T-helper 2 cell treated with Interferon-gamma antibody and Interleukin-4, amounts not matched to agents 5 μg/mL and 100 μg/mL, for 36 hours (primary cell): ENCODE data around the gene ARHGEF7.
"Not testable (repeated sequence)": the region's sequence is repeated elsewhere in the genome, so short reads cannot be mapped to it uniquely, and the experiment has no call there.

Experiments
- DNase-seq: peaks from one replicate; pipeline ENCODE4 v3.0.0; 2021; ENCODE audit warnings: low spot score
- H3K27ac Mint-ChIP-seq: one replicate; pipeline ENCODE4 v1.8.0; 2021; ENCODE audit warnings: mild to moderate bottlenecking, mixed read lengths
- H3K27me3 Mint-ChIP-seq: one replicate; pipeline ENCODE4 v1.8.0; 2021; ENCODE audit warnings: low read depth, mixed read lengths
- H3K36me3 Mint-ChIP-seq: one replicate; pipeline ENCODE4 v1.8.0; 2021; ENCODE audit warnings: low read depth, mixed read lengths
- H3K4me1 Mint-ChIP-seq: one replicate; pipeline ENCODE4 v1.8.0; 2021; ENCODE audit warnings: low read depth, mixed read lengths
- H3K4me3 Mint-ChIP-seq: one replicate; pipeline ENCODE4 v1.8.0; 2022; ENCODE audit warnings: mild to moderate bottlenecking, moderate library complexity, mixed read lengths
- H3K9me3 Mint-ChIP-seq: one replicate; pipeline ENCODE4 v1.8.0; 2021; ENCODE audit warnings: mixed read lengths

The ARHGEF7 gene

DNA sequence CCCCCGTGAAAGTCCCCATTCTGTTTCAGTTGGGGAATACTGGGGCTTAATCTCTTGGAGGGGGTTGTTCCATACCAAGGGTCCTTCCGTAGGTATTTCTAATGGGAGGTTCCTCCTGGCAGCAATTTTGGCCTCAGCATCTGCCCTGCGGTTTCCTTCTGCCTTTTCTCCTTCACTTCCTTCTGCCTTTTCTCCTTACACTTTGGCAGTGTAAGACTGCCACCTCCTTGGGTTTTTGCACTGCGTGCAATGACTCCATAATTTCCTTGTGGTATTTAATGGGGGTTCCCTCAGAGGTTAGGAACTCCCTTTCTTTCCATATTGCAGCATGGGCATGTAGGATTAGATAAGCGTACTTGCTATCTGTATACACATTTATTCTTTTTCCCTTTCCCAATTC lies 78.1 kb downstream of the ARHGEF7 start:
- not testable (repeated sequence) for H3K4me3 Mint-ChIP-seq, H3K27me3 Mint-ChIP-seq, H3K27ac Mint-ChIP-seq, H3K9me3 Mint-ChIP-seq, DNase-seq
- Mint-ChIP-seq H3K4me1 (peaks cover 48% of the 10 kb centered on the region), H3K36me3 (peaks cover 51% of the 10 kb centered on the region)

DNA sequence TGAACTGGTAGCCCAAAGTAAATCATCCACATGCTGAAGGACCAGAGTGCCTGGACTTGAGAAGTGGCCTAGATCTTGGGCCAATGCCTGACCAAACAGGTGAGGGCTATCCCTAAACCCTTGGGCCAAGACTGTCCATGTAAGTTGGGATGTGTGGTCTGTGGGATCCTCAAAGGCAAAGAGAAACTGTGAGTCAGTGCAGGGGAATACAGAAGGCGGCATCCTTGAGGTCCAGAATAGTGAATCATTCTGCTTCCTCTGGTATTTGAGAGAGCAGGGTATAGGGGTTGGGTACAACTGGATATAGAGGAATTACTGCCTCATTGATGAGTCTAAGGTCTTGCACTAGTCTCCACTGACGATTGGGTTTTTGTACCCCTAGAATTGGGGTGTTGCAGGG lies 79.5 kb downstream of the ARHGEF7 start:
- H3K9me3 Mint-ChIP-seq, H3K4me3 Mint-ChIP-seq, H3K27me3 Mint-ChIP-seq, DNase-seq, H3K27ac Mint-ChIP-seq: not testable (repeated sequence)
- Mint-ChIP-seq H3K36me3 (peaks cover 58% of the 10 kb centered on the region), H3K4me1 (peaks cover 38% of the 10 kb centered on the region)

DNA sequence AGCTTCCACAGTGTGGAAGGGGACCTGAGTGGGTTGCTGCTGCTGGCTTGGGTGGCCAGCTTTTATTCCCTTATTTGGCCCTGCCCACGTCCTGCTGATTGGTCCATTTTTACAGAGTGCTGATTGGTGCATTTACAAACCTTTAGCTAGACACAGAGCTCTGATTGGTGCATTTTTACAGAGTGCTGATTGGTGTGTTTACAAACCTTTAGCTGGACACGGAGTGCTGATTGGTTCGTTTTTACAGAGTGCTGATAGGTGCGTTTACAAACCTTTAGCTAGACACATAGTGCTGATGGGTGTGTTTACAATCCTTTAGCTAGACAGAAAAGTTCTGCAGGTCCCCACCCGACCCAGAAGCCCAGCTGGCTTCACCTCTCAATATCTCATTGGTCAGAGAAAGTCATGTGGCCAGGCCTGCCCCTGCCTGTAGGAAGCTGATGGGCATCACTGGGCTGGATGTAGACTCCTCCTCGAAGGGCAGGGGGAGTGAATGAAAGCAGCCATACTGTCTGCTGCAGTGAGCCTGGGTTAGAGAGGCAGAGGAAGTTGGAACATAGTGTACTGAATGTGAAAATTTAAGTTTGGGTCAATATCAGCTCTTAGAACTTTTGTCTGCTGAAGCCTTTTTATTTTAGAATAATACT lies 83.7 kb downstream of the ARHGEF7 start:
- not testable (repeated sequence) for H3K4me3 Mint-ChIP-seq, DNase-seq, H3K9me3 Mint-ChIP-seq, H3K27me3 Mint-ChIP-seq, H3K27ac Mint-ChIP-seq
- H3K36me3 Mint-ChIP-seq = peaks cover 36% of the 10 kb centered on the region
- peaks cover 48% of the 10 kb centered on the region for H3K4me1 Mint-ChIP-seq

DNA sequence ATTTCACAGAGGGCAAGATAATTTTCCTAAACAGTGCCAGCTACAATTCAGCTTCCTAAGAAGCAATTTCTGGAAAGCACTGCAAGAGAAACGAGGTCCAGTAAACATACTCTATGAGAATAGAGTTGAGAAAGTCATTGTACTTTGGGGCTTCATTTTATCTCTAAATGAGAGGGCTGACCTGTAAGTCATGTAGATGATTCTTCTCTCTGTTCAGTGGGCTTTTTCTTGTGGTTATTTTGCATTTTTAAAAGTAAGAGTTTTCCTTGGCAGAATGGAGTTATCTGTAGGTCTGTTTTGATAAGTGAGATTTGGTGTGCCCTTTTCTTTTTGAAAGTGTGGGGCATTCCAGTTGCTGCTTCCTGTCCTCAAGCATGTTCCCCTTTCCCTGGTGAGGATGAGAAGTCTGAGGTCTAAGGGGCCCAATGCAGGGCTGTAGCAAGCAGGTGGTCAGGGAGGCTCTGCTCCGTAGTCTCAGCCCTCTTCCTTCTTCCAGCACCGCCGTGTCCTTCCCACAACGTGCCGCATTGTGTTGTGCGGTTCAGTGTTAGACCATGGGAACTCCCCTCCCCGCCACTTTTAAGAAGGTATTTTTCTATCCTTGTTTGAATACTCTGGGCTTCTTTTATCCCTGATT lies 86.3 kb downstream of the ARHGEF7 start:
- Mint-ChIP-seq H3K4me3 (peak overlapping the region; percentile 28), H3K27me3 (no peaks in the 10 kb centered on the region), H3K27ac (no peak overlapping the region), H3K36me3 (peaks cover 34% of the 10 kb centered on the region), H3K9me3 (no peaks in the 10 kb centered on the region), H3K4me1 (peaks cover 46% of the 10 kb centered on the region)
- no peak for DNase-seq

DNA sequence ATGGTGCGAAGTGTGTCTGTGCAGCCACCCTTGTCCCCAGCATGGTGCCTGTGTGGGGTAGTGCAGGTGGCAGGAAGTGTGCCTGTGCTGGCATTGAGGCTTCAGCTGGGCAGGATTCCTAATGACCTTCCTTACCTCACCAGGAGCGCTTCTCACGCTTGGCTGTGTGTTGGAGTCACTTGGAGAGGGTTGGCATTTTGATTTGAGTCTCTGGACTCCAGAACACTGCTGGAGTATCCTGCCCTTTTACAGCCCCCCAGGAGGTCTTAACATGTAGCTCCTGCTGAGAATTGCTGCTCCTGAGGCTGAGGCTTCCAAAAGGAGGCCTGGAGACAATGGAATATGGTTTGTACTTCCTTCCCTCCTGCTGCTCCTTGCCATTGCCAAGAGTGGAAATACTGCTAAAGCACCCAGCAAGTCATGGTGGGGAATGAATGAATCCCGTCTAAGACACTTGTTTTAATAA lies 87.1 kb downstream of the ARHGEF7 start:
- Mint-ChIP-seq H3K4me1 (peaks cover 44% of the 10 kb centered on the region), H3K36me3 (peaks cover 28% of the 10 kb centered on the region), H3K9me3 (no peaks in the 10 kb centered on the region), H3K27ac (no peak overlapping the region), H3K4me3 (peak overlapping the region; percentile 35), H3K27me3 (no peaks in the 10 kb centered on the region)
- DNase-seq = no peak

DNA sequence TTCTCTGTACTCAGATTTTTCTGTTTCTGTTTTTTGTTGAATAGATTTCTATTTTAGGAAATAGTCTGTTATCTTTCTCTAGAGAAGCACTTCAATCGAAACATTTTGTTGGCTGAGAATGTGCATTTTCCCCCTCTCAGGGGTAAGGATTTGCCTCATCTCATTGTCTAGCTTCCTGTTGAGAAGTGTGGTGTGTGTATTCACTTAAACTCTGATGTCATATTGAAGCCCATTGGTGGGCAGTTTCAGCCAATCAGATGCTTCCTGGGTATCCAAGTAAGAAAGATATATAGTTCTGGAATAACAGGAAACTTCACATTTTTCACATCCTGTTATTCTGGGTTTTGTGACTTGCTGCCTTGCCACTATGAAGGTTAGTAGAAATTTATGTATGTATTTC lies 87.6 kb downstream of the ARHGEF7 start:
- no peak for DNase-seq
- H3K36me3 Mint-ChIP-seq = peaks cover 26% of the 10 kb centered on the region

DNA sequence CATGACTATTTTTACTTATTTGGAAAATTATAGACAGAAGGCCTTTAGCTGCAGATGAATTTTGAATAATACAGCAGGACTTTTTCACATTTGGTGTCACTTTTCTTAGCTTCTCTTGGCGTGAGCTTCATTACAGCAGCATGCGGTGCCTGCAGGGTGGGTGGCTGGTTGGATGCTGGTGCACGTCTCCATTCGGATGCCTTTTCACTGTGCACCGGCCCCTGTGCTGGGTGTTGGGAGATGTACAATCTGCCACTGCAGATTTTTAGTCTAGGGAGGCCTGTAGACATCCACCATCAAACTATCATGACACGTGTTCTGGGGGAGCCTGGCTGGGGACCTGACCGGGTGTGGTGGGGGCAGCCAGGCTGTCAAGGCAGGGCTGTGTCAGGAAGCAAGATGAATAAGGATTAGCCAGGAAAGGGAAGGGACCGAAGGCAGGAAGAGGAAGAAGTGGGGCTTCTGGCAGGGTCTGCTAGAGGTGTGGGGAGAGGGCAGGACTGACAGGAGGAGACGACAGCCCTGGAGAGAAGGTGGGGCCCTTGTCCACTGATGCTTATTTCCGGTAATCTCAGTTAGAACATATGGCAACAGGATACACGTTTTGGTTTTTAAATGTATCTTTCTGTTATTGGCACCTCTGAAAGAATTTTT lies 88.8 kb downstream of the ARHGEF7 start:
- Mint-ChIP-seq H3K9me3 (no peaks in the 10 kb centered on the region), H3K27me3 (no peaks in the 10 kb centered on the region), H3K36me3 (peaks cover 15% of the 10 kb centered on the region), H3K4me1 (peaks cover 41% of the 10 kb centered on the region), H3K27ac (no peak overlapping the region), H3K4me3 (no peak overlapping the region)
- no peak for DNase-seq

More for the DNA sequence above, 87.6 kb downstream of the ARHGEF7 start:
- H3K4me1 Mint-ChIP-seq = peaks cover 41% of the 10 kb centered on the region
- H3K27ac Mint-ChIP-seq = peak overlapping the region; percentile 38
- no peaks in the 10 kb centered on the region for H3K9me3 Mint-ChIP-seq
- peak overlapping the region; percentile 35 for H3K4me3 Mint-ChIP-seq
- H3K27me3 Mint-ChIP-seq = no peaks in the 10 kb centered on the region

DNA sequence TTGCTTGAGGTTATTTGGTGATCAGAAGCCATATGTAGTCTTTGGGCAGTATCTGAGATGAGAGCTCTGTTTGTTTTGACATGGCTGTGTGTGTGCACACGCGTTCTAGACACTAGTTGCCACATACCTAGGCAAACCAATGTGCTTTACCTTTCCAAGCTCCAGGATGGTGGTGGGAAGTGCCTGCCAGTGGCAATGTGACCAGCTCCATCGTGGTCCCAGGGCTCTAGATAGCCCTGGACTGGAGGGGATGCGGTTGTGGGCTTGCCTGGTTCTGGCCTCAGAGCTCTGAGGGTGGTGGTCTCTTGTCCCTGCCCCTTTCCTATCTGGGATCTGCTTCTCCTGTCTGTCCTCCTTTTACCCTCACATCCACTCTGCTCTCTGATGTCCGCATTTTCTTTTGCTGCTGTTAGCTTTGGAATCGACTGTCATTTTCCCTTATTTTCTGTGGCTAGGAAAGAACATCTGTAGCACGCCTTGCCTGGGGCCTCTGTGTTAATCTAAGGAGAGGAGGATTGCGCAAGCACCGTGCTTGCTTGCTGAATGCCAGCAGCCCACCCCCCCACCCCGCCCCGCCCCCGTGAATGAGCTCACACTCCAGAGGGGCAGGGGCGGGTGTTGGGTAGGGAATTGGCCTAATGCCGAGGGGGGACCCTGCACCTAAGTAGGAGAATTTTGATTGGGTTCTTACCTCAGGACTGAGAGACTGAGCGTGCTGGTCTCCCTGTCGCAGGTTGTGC lies 89.5 kb downstream of the ARHGEF7 start:
- no peaks in the 10 kb centered on the region for H3K27me3 Mint-ChIP-seq
- H3K36me3 Mint-ChIP-seq = peaks cover 12% of the 10 kb centered on the region
- no peak for DNase-seq
- H3K9me3 Mint-ChIP-seq = no peaks in the 10 kb centered on the region
- peaks cover 38% of the 10 kb centered on the region for H3K4me1 Mint-ChIP-seq
- no peak overlapping the region for H3K4me3 Mint-ChIP-seq
- no peak overlapping the region for H3K27ac Mint-ChIP-seq

DNA sequence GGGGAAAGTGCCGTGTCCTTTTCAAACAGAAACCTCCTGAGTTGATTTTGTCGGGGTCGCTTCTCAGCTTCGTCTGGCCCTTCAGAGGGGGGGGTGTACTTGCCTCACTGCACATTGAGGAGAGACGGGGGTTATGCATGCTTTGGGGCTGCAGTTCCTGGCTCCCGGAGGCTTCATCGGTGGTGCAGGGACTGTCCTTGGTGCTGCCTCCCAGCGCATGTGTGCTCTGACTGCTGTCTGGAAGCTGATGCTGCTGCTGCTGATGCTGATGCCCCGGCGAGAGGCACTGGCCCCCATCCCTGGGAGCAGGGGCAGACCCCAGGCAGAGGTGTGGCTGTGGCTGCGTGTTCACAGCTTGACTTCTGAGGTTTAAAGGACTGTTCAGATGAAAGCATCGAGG lies 91.0 kb downstream of the ARHGEF7 start:
- Mint-ChIP-seq H3K27ac (no peak overlapping the region), H3K4me3 (no peak overlapping the region), H3K4me1 (peaks cover 26% of the 10 kb centered on the region), H3K27me3 (no peaks in the 10 kb centered on the region), H3K9me3 (no peaks in the 10 kb centered on the region), H3K36me3 (peaks cover 9% of the 10 kb centered on the region)
- no peak for DNase-seq

DNA sequence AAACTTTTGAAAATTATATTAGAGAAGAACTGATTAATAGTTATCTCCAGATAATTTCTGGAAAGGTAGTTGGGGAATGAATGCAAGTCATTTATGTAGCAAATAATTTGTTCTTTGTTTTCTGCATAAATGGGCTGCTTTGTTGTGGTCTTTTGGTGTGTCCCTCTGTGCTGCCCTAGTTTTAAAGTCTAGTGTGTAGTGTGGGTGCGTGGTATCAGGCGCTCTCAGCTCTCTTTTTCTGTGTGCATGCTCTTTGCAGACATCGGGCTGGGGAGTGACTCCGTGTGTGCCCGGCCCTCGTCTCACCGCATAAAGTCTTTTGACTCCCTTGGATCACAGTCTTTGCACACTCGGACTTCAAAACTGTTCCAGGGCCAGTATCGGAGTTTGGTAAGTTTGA lies 94.5 kb downstream of the ARHGEF7 start:
- no peak for DNase-seq
- H3K36me3 Mint-ChIP-seq = peaks cover 9% of the 10 kb centered on the region

DNA sequence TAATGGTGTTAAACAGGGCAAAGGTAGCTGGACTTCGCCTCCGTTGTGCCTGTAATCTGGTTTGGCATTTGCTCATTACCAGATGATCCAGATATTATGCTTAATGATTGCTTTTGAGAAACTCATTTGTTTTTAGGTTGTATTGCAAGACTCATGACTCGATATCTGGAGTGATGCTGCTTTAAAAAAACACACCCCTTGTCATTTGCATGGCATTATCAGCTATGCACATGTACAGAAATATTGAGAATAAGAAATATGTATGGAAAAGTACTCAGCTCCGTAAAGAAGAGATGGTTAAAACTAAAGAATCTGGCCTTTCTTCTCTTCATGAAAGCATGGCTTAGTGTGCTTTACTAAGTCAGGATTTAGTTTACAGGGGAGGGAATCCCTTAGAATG lies 95.0 kb downstream of the ARHGEF7 start:
- Mint-ChIP-seq H3K4me1 (peaks cover 6% of the 10 kb centered on the region), H3K27ac (no peak overlapping the region), H3K9me3 (no peaks in the 10 kb centered on the region)

More for the DNA sequence above, 94.5 kb downstream of the ARHGEF7 start:
- no peaks in the 10 kb centered on the region for H3K27me3 Mint-ChIP-seq
- no peak overlapping the region for H3K27ac Mint-ChIP-seq
- H3K4me3 Mint-ChIP-seq = no peak overlapping the region
- peaks cover 6% of the 10 kb centered on the region for H3K4me1 Mint-ChIP-seq
- H3K9me3 Mint-ChIP-seq = no peaks in the 10 kb centered on the region

DNA sequence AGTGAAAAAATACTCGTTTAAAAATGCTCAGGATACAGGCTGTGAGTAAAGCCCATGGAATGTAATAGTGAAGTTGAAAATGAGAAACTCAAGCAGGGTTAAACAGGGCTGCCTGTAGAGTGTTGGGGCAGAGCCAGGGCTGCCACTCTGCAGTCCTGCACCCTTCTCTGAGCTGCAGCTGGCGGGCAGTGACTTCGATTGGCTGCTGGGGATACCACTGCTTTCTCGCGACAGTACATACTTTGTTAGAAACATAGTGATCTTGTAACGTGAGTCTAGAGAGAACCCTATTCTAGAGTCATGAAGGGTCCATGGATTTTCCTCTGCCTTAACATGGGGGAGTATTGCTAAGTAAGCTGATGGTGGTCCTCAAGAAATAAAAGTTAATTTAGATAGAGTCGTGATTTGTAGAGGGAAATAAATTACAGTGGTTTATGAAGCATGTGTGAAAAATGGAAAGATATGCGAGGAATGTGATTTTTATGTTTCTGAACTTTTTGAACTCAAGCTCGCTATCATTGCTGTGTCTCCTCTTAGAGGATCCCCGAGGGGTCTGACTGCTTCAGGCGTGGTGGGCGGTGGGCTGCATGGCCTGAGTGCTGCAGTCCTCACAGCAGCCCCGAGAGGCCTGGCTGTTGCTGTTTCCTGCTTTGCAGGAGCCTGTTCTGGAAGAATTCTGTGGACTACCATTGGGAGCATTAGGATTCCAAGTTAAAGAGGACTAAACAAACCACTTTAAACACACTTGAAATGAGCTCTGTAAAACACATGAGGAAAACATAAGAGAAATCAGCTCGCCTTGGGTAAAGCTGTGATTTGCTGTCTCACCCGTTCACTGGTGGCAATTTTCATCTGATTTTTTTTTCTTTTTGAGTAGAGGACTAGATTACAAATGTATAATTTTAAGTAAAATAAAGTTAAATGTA lies 95.7 kb downstream of the ARHGEF7 start:
- peaks cover 6% of the 10 kb centered on the region for H3K36me3 Mint-ChIP-seq
- H3K4me1 Mint-ChIP-seq = peaks cover 3% of the 10 kb centered on the region
- no peak overlapping the region for H3K4me3 Mint-ChIP-seq
- no peak for DNase-seq
- no peaks in the 10 kb centered on the region for H3K9me3 Mint-ChIP-seq
- H3K27ac Mint-ChIP-seq = no peak overlapping the region
- H3K27me3 Mint-ChIP-seq = no peaks in the 10 kb centered on the region

More for the DNA sequence above, 95.0 kb downstream of the ARHGEF7 start:
- DNase-seq = no peak
- peaks cover 9% of the 10 kb centered on the region for H3K36me3 Mint-ChIP-seq
- no peaks in the 10 kb centered on the region for H3K27me3 Mint-ChIP-seq
- no peak overlapping the region for H3K4me3 Mint-ChIP-seq
